Effector CD8-positive, alpha-beta T cell (primary cell): Measurements from ENCODE around the gene DNAJB1.
"Not testable (repeated sequence)": the region's sequence is repeated elsewhere in the genome, so short reads cannot be mapped to it uniquely, and the experiment has no call there.

Source experiments
- DNase-seq: peaks from one replicate; lab custom pipeline; 2025; lab: John Stamatoyannopoulos, UW
- total RNA-seq, 4 experiments: gene quantifications; one replicate each; lab custom pipeline; 2026; lab: John Stamatoyannopoulos, UW

The DNAJB1 gene
- total RNA-seq, result 190 to 253 (median 240) reads per million in 4 experiments

DNA sequence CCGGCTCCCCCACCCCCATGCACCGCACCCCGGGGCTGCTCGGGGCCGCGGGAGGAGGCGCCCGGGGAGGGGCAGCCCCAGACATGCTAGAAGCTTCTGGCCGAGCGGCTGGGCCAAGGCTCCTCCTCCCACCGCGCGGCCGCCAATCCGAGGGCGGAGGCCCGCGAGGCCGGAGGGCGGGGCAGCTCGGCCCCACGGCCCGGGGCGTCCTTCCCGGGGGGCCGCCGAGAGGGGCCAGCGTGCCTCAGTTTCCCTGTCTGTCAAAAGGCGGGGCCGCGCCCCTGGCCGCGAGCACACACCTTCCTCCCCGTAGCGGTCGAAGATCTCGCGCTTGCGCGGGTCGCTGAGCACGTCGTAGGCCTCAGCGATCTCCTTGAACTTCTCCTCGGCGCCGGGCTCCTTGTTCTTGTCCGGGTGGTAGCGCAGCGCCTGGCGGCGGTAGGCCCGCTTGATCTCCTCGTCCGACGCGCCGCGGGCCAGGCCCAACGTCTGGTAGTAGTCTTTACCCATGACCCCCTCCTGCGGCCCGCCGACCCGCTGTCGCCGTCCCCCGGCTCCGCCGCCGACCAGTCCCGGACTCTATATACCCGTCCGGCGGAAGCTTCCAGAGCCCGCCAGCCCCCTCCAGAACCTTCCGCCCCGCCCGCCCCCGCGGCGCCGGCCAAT is at the start of gene DNAJB1:
Gene DNAJB1, minus strand, starts transcription at position 558 of the 666 bp plus-strand sequence. Its CDS starts 48 bp downstream, at position 510.
- peak; percentile 59 for DNase-seq

DNA sequence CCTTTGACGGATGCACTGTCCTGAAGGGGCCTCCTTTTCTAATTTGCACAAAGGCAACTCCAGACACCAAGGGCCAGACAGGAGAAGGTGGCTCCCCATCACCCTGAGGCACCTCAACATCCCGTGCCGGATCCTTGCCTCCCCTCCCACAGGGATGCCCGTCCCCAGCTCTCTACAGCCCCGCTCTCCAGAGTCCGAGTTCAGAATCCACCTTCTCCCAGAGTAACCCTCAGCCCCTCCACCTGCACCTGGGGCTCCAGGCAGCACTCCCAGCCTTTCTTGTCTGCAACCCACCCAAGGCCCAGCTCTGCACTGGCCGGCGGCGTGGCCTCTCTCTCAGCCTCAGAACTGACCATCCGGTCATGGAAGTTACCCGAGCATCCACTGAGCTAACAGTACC is 48.9 kb upstream of the DNAJB1 start:
- DNase-seq, result no peak

DNA sequence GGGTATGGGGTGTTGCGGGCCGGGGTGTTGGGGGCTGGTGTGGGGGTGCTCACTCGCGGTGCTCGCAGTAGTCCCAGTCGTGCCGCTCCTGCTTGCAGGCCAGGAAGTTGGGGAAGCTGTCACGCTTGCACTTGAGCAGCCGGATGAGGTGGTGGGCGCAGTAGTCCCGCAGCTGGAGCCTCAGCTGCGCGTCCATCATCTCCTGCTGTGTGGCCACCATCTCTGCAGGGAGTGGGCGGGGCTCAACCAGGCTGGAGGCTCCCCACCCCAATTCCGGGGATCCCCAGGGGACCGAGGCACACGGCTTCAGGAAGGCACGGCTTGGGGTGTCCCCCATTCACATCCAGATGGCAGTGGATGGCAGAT is 48.5 kb upstream of the DNAJB1 start:
- DNase-seq, result no peak

DNA sequence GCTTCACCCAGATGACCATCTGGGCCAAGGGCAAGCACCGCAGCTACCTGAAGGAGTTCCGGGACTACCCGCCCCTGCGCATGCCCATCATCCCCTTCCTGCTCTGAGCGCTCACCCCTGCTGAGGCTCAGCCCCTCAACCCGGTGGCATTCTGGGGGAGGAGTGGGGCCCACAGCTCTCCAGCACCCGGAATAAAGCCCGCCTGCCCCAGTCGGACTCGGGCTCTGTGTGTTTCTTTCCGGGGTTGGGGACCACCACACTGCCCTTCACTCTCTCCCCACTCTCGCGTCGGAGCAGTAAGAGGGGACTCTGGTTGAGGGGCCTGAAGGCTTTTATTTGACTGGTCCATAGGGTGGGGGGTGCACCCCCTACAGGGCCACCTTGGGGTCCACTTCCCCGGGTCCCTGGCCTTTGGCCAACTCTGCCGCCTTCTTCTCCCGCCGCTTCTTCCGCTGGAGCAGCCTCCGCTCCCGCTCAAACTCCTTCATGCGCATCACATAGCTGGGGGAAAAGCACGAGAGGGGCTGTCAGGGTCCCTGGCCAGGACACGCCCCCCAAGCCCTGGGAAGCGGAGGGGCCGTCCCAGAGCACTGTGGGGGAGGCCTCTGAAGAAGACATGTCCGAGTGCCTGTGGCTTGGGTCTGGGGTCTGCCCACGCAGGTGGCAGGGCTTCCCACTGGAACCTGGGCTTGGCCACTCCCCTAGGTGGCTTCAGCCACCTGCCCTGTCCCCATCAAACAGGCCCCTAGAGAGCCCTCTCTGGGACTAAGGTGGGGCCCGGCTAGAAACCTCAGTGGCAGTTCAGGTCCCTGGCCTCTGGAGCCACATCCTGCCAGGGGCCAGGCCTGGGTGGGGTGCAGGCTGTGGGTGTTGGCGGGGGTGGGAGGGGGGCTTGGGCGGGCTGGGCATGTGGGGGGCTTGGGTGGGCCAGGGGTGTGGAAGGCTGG is 47.8 kb upstream of the DNAJB1 start:
- DNase-seq, result no peak

DNA sequence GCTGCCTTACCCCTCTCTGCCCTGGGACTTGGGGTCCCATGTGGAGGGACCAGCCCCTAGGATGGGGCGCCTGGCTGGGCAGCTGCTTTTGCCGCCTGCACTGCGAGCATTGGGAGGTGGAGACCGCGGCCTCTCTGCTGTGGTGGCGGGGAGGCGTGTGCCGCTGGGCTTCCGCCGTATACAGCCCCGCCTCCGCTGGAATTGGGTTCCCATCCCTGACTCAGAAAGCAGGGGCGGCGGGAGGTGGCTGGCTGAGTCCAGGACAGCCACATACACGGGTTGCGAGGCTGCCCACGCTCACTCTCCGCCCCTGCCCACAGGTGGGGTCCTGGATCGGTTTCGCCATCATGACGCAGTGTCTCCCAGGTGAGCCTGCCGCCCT is 47.1 kb upstream of the DNAJB1 start:
- DNase-seq, result no peak

DNA sequence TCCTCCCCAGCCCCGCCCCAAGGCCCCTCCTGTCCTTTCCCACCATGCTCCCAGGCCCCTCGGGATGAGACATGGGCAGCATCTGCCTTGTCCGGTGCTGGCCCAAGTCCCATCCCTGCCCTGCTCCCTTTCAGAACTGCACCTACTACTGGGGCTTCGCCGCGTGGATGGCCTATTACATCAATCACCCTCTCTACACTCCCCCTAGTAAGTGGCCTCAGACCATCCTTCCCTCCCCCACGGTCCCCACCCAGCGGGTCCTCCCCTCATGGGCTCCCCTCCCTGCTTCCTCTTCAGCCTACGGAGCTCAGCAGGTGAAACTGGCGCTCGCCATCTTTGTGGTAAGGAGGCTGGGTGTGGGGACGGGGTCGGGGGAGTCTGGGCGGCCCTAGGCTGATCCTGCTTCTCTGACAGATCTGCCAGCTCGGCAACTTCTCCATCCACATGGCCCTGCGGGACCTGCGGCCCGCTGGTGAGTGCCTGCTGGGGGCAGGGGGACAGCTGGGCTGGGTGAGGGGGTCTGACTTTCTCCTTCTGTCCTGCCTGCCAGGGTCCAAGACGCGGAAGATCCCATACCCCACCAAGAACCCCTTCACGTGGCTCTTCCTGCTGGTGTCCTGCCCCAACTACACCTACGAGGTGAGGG is 46.6 kb upstream of the DNAJB1 start:
- DNase-seq, result not testable (repeated sequence)

DNA sequence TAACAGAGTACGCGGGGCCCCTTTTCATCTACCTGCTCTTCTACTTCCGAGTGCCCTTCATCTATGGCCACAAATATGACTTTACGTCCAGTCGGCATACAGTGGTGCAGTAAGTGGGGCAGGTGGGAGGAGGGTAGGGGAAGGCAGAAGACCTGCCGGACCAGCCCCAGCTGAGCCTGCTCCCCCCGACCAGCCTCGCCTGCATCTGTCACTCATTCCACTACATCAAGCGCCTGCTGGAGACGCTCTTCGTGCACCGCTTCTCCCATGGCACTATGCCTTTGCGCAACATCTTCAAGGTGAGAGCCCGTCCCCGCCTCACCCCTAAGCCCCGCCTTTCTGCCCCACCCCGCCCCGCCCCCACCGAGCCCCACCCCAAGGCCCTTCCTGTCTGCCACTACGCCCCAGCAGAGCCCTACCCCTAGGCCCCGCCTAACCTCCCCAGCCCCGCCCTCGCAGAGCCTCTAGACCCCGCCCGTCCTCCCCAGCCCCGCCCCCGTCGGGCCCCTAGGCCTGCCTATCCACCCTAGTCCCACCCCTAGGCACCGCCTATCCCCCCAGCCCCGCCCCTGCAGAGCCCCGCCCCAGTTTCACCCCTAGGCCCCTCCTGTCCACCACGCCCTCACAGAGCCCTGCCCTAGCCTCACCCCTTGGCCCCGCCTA is 45.9 kb upstream of the DNAJB1 start:
- peak; percentile 28 for DNase-seq

DNA sequence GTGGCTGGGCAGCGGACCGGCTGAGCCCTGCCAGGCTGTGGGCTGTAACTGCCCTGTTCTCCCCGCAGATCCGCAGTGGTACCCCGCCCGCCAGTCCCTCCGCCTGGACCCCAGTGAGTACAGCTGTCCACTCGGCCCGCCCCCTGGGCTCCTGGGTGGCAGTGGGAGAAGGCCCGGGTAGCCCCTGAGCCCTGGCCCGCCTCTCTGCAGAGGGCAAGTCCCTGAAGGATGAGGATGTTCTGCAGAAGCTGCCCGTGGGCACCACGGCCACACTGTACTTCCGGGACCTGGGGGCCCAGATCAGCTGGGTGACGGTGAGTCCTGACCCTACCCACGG is 45.4 kb upstream of the DNAJB1 start:
- no peak for DNase-seq

DNA sequence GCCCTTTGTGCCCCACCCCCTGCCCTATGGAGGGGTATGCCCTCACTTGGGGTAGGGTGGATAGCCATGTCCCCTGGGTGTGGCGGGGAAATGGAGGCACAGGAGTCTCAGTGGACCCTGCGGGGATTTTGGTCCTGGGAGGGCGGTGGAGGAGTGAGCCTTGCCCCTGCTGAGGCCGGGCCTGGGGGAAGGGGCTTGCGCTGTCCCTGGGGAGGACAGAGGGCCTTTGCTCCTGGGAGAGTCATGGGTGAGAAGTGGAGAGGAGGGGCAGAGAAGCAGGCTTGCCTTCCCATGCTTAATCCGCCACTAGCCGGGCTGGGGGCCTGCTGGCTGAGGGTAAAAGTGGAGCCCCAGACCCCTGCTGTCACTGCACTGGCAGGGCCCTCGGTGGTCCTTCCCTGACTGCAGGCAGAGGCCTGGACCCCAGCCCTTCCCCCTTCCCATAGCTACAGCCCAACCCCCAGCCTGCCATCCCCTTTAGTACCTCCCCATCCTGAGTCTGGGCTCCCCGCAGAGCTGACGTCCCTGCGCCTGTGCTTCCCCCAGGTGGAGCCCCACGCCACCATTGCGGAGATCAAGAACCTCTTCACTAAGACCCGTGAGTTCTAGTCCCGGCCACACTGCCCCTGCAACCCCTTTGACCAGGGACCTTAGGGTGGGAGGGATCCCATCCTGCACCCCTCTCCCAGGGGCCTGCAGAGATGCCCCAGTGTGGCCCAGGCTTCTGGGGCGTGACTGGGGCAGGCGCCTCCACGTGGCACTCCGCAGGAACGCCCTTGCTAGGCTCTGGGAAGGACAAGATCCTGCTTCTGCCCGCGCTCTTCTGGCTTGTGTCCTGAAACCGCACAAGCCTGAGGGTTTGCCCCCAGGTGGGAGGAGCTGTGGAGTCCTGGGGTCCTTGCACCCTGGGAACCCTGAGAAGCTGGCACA is 44.7 kb upstream of the DNAJB1 start:
- DNase-seq, result no peak

DNA sequence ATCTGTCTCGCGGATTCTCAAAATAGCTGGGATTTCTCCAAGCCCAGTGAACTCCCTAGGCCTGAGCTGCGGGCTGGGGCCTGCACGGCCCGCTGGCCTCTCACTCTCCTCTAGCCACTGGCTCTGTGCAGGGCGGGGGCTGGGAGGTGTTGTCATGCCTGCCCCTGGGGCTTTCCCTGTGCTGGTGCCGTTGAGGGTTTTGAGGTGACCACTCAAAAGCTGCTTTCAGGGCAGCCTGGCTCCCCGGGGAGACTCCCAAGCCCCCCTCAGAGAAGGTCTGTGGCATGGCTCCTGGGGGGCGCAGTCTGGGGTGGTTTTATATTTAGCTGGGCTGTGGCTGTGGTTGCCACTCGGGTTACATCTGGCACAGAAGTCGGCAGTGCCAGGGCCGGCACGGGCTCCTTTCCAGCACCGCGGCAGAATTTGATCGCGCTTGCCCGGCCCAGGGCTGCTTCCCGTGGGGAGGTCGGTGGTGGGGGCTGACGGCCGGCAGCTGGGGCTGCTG is 43.7 kb upstream of the DNAJB1 start:
- DNase-seq, result no peak

DNA sequence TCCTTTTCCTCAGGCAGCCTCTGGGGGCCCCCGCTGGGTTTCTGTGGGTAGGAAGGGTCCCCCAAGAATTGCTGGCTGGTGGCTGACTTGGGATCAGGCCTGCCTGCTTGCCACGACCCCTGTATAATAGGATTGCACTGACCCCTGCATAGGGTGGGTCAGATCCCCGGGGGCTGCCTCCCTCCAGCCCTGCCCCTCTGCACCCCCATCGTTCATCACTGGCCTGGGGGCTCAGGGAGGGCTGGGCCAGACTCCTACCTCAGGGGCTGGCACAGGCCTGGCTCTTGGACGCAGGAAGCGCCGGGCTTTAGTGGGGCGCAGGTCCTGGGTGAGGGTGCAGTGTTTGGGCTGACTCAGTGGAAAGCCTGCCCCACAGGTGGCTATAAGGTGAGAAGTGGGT is 43.1 kb upstream of the DNAJB1 start:
- no peak for DNase-seq

DNA sequence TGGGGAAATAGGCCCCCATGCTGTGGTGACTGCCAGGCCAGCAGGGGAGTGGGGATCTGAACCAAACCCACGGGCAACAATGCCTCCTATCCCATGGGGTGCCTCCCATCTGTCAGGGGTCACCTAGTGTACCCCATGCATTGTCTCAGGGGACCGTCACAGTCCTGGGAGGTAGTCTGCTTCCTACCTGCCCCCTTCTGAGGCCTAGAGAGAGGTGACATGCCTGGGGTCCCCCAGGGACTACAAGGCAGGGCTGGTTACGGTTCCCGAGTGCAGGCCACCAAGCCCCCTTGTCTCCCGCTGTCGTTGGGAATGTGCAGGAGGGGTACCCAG is 42.5 kb upstream of the DNAJB1 start:
- no peak for DNase-seq

DNA sequence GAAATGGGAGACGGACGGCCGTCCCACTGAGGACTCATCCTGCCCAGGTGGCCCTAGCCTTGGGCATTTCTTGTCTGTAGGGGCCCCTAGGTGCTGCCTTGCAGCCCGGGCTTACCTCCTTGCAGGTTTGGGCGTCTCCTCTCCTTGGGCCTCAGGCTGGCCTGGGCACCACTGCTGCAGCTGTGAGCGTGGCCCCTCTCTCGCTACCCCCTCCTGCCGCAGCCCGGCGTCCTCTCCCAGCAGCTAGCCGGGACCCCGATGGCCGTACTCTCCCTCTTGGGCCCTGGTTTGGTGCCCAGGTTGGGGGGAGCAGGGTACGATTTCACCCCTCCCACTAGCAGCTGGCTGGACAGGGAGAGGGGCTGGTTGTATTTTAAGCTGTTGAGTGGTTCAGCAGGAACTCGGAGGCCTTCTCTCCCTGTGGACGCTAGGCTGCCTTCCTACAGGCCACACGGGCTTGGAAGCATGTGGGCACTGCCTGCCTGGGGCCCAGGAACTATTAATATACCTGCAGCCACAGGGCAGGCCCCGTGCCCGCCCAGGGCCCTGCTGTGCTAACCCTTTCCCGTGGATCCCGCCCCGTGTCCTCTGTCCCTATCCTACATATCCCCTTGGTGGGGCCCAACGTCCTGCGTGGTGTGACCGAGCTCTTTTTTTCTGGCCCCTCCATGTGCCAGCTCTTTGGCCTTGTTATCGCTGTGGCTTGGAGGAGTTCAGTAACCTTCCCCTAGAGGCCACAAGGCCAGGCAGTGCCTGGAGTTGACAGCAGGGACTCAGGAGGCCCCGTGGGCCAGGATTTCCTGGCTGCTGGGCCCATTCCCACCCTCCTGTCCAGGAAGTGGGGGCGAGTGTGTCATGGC is 41.9 kb upstream of the DNAJB1 start:
- no peak for DNase-seq

DNA sequence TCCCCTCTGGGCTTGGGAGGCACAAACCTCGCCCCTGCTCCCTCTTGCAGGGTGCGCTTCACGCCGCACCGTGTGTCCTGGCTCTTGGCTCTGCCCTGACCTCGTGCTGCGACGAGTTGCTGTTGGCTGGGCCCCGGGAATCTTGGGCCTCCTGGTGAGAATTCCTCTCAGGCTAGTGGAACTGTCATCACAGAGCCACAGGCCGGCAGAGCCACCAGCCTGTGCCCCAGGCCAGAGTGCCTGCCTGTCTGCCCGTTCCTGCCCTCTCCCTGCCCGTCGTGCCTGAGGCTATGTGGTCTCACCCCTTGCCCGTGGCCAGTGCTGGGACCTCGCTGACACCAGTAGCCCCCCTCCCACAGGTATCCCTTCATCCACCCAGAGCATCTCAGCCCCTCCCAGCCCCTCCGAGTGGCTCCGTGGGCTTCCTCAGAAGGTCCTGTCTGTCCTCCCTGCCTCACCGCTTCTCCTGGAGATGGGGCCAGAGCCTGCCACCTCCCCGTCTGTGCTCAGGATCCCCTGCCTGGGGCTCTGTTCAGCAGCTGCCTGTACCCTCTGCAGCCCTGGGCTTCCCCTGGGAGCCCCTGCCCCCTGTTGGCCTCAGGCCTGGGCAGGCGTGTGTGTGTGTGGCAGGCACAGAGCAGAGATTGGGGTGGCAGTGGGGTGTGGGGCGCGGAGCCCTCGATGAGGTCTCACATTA is 40.3 kb upstream of the DNAJB1 start:
- DNase-seq, result no peak

DNA sequence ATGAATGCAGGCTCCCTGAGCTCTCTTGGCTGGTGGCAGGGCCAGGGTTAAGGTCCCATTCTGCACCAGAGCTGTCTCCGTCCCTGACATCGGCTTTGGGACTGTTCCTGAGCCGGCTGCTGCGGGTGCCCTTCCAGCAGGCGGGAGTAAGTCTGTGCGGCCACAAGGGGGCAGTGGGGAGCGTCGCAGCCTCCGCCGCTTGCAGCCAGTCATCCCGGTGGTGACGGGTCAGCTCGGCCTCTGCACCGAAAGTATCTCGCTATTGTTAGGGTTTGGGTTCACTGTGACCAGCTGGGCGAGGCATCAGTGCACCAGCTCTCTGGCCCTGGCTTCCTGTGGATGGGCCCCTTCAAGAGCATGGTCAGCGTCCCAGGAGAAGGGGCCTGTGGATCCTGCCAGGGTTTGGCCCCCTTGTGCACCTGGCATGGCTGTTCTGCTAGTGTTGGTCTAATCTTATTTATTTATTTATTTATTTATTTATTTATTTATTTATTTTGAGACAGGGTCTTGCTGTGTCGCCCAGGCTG is 38.5 kb upstream of the DNAJB1 start:
- peak; percentile 52 for DNase-seq

DNA sequence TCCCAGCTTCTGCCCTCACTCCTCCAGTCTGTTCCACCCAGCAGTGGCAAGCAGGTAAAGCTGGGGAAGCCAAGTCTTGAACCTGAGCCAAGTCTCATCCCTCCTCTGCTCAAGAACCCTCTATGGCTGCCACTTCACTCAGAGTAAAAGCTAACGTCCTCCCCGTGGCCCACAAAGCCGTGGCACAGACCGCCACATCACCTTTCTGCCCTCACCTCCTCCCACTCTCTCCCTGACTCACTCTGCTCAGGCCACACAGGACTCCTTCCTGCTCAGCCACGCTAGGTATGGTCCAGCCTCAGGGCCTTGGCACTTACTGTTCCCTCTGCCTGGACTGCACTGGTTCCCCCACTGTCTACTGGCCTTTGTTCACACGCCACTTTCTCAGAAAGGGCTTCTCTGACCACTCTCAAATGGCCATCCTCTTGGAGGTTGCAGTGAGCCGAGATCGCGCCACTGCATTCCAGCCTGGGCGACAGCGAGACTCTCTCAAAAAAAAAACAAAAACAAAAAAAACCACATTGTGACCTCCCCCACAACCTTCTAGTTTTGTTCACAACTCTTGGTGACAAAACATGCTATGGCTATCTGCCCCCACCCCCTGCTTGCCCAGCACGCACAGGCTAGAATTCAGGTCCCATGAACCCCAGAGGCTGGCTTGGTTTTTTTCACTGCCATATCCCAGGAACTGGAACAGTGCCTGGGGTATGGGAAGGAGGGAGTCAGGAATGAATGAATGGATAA is 37.9 kb upstream of the DNAJB1 start:
- DNase-seq, result no peak

DNA sequence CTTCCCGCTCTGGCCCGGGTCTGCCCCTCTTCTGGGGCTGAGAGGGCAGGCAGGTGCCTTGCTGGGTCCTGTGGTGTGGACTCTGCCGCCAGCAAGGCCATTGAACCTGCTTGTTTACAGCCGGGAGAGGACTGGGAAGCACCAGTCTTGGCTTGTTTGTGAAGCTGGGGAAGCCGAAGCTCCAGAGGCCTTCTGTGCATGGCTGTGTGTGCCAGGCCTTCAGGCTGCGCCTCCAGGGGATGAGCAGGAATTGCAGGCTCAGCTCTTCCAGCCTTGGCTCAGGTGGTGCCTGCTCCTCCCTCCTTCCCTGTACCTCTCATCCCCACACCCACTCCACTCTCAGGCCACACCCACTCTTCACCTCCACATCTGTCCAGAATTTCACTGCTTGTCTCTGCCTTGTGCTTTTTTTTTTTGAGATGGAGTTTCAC is 36.2 kb upstream of the DNAJB1 start:
- DNase-seq, result no peak

DNA sequence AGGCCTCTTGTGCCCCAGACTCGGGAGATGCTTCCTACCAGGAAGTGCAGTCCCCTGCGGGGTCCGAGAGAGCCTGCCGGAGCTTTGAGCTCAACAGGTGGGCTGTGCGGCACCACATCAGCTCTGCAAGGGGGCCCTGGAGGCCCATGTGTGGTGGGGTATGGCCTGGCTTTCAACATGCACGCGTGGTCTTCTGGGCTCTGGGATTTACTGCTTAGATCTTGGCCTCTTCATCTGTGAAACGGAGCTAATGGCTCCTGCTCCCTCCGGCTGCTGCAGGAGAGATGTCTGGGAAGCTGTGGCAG is 35.7 kb upstream of the DNAJB1 start:
- DNase-seq, result no peak
